ENCODE results near the gene TMIE.

TMIE gene

DNA sequence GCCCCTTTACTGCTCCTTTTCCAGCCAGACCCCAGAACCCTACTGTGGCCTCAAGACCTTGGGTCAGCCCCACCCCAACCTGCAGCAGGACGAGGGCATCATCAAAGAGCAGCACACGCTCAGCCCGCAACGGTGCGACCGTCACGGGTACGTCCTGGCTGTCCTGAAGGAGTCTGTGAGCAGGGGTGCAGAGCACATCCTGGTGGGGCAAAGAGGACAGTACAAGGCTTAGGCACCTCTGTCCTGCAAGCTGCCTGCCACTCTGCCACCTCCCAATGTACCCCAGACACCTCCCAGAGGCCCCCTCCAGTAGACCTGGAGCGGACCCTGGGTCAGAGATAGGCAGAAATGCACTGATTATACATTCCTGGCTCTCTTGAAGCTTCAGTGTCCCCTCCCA is 15.7 kb upstream of the TMIE start:
- TF ChIP-seq, protein P1, sequence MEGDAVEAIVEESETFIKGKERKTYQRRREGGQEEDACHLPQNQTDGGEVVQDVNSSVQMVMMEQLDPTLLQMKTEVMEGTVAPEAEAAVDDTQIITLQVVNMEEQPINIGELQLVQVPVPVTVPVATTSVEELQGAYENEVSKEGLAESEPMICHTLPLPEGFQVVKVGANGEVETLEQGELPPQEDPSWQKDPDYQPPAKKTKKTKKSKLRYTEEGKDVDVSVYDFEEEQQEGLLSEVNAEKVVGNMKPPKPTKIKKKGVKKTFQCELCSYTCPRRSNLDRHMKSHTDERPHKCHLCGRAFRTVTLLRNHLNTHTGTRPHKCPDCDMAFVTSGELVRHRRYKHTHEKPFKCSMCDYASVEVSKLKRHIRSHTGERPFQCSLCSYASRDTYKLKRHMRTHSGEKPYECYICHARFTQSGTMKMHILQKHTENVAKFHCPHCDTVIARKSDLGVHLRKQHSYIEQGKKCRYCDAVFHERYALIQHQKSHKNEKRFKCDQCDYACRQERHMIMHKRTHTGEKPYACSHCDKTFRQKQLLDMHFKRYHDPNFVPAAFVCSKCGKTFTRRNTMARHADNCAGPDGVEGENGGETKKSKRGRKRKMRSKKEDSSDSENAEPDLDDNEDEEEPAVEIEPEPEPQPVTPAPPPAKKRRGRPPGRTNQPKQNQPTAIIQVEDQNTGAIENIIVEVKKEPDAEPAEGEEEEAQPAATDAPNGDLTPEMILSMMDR (IDR thresholded peaks at IDR 0.05; ENCODE audit: low read depth, low read length, missing control alignments), result no peak

GRCh38 chr3:46690798-46691197 is 10.4 kb upstream of the TMIE start:
- TF ChIP-seq, protein P1 (IDR thresholded peaks at IDR 0.05; ENCODE audit: low read depth, low read length, missing control alignments), result no peak
- no peak for DNase-seq (ENCODE audit: low read depth)
- no peak overlapping the region for H3K4me3 ChIP-seq (ENCODE audit: low read depth, low read length)

More for the DNA sequence above, 15.7 kb upstream of the TMIE start:
- H3K4me3 ChIP-seq (ENCODE audit: low read depth, low read length), result no peak overlapping the region
- DNase-seq (ENCODE audit: low read depth), result no peak

- H3K4me3 ChIP-seq (ENCODE audit: low read depth, low read length), result no peak overlapping the region; the same call in 1 of the 2 replicates
- DNase-seq (ENCODE audit: low read depth), result no peak
- TF ChIP-seq, protein P1 (IDR thresholded peaks at IDR 0.05; ENCODE audit: low read depth, low read length, missing control alignments), result no peak
Observed at GRCh38 chr3:46692566-46692990, 8.6 kb upstream of the TMIE start.

GRCh38 chr3:46693038-46693891 is 7.9 kb upstream of the TMIE start, which contains the start of gene ALS2CL:
ALS2CL (minus strand) TSS chr3:46693679; CDS start chr3:46689440, 4,239 bp downstream.
- TF ChIP-seq, protein P1 (IDR thresholded peaks at IDR 0.05; ENCODE audit: low read depth, low read length, missing control alignments), result no peak
- DNase-seq (ENCODE audit: low read depth), result no peak
- H3K4me3 ChIP-seq (ENCODE audit: low read depth, low read length), result peak within 1 kb of the TSS; percentile 54

GRCh38 chr3:46693892-46694226 is 7.3 kb upstream of the TMIE start:
- TF ChIP-seq, protein P1 (IDR thresholded peaks at IDR 0.05; ENCODE audit: low read depth, low read length, missing control alignments), result no peak
- H3K4me3 ChIP-seq (ENCODE audit: low read depth, low read length), result peak overlapping the region; percentile 33; the same call in 1 of the 2 replicates
- no peak for DNase-seq (ENCODE audit: low read depth)

GRCh38 chr3:46694520-46694919 is 6.7 kb upstream of the TMIE start:
- TF ChIP-seq, protein P1 (IDR thresholded peaks at IDR 0.05; ENCODE audit: low read depth, low read length, missing control alignments), result no peak
- no peak overlapping the region for H3K4me3 ChIP-seq (ENCODE audit: low read depth, low read length)
- DNase-seq (ENCODE audit: low read depth), result no peak
